CD4-positive, CD25-positive, alpha-beta regulatory T cell (primary cell): ENCODE results near the gene EDA. TPM values are rescaled to one million over a fixed set of nuclear protein-coding genes. Genes with fewer than 3 reads are reported as not detected.
A peak's percentile ranks its signal among the peaks of the same experiment; 100 is the strongest.
"Not testable (repeated sequence)": the region's sequence is repeated elsewhere in the genome, so short reads cannot be mapped to it uniquely, and the experiment has no call there.

Experiments
- ATAC-seq, 2 donors: fragments of 150-1000 bp; cut with Tn5 transposase; one replicate each; pipeline ENCODE4 v1.10.0; 2021; ENCODE audit warnings: low read depth in 2 of 2, moderate number of reproducible peaks in 2 of 2, moderate library complexity in 1 of 2
- DNase-seq, 3 donors: peaks; one replicate each; pipeline versions ENCODE4 v3.0.0 to v3.0.0-alpha.2; 2012 to 2022; ENCODE audit warnings: mixed read lengths in 1 of 3
- H3K27ac ChIP-seq: one replicate; pipeline ENCODE4 v1.7.0; 2013; ENCODE audit warnings: mild to moderate bottlenecking, low read length; ENCODE audit not compliant: insufficient read depth, poor library complexity, severe bottlenecking
- H3K27me3 ChIP-seq: one replicate; pipeline ENCODE4 v1.7.0; 2013; ENCODE audit warnings: low read length; ENCODE audit not compliant: control insufficient read depth, insufficient read depth
- H3K36me3 ChIP-seq: one replicate; pipeline ENCODE4 v1.7.0; 2013; ENCODE audit warnings: mild to moderate bottlenecking, low read length, moderate library complexity; ENCODE audit not compliant: control insufficient read depth, insufficient read depth
- H3K4me1 ChIP-seq: 2 replicates; pipeline ENCODE4 v1.7.0; 2013; ENCODE audit warnings: mild to moderate bottlenecking, low read length; ENCODE audit not compliant: insufficient read depth, control insufficient read depth, poor library complexity, severe bottlenecking
- H3K4me3 ChIP-seq: one replicate; pipeline ENCODE4 v1.7.0; 2013; ENCODE audit warnings: low read depth, mild to moderate bottlenecking, low read length, moderate library complexity
- H3K9me3 ChIP-seq, 2 experiments: 1 replicate in 1 of 2; 2 replicates in 1 of 2; pipeline ENCODE4 v1.7.0; 2013; ENCODE audit warnings: low read length in 2 of 2, mild to moderate bottlenecking in 1 of 2, moderate library complexity in 1 of 2; ENCODE audit not compliant: control insufficient read depth in 2 of 2
- H3K27ac Mint-ChIP-seq, 3 donors: one replicate each; pipeline ENCODE4 v1.8.0; 2020 to 2022; ENCODE audit warnings: mild to moderate bottlenecking in 3 of 3, mixed read lengths in 3 of 3, moderate library complexity in 2 of 3
- H3K27me3 Mint-ChIP-seq: one replicate; pipeline ENCODE4 v1.8.0; 2022; ENCODE audit warnings: mild to moderate bottlenecking, mixed read lengths
- H3K36me3 Mint-ChIP-seq: one replicate; pipeline ENCODE4 v1.8.0; 2020; ENCODE audit warnings: mixed read lengths
- H3K4me1 Mint-ChIP-seq, 4 donors: one replicate each; pipeline ENCODE4 v1.8.0; 2020 to 2022; ENCODE audit warnings: mixed read lengths in 4 of 4, mild to moderate bottlenecking in 1 of 4
- H3K4me3 Mint-ChIP-seq, 4 donors: one replicate each; pipeline ENCODE4 v1.8.0; 2020 to 2022; ENCODE audit warnings: mild to moderate bottlenecking in 4 of 4, mixed read lengths in 4 of 4, moderate library complexity in 3 of 4
- H3K9me3 Mint-ChIP-seq, 7 donors: one replicate each; pipeline ENCODE4 v1.8.0; 2020 to 2022; ENCODE audit warnings: mixed read lengths in 7 of 7, mild to moderate bottlenecking in 3 of 7, moderate library complexity in 2 of 7
- polyA plus RNA-seq, 4 donors: library from polyadenylated mRNA; unstranded; fragments of 300-500 nt; fragmentation: Illumina TruSeq; gene quantifications; one replicate each; pipeline ENCODE4 v1.2.3, GENCODE V29; 2021
- total RNA-seq: library from RNA; stranded (reverse); gene quantifications from one replicate; pipeline ENCODE4 v1.2.3, GENCODE V29; 2022

The EDA gene
- total and polyA plus RNA-seq, 5 donors from 2014 or later = 0.45 to 2.4 (median 0.85) TPM; not detected in 2

DNA sequence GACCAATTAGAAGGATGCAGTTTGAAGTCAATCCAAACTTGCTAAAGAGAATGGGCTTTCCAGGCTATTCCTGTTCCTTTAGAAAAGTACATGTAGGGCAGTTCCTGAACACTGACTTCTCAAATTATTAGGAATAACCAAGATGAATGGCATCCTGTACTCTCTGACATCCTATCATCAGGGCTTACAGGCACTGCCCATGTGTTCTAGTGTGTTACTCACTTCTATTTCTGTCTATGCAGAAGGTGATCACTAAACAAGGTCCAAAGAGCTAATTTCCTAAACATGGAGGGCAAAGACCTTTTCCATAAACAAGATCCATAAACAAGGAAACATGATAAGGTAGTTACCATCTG lies 380.2 kb downstream of the EDA start:
- Mint-ChIP-seq H3K4me1 (no peaks in the 10 kb centered on the region), H3K27me3 (no peaks in the 10 kb centered on the region), H3K9me3 (peaks cover 0 to 3% (median 0%) of the 10 kb centered on the region in 7 donors), H3K4me3 (peak overlapping the region in 1 of 4 donors; percentile 11), H3K36me3 (no peaks in the 10 kb centered on the region), H3K27ac (no peak overlapping the region)
- Histone ChIP-seq H3K9me3 (no peaks in the 10 kb centered on the region), H3K4me3 (no peak overlapping the region), H3K36me3 (no peaks in the 10 kb centered on the region), H3K27me3 (no peaks in the 10 kb centered on the region), H3K27ac (no peak overlapping the region), H3K4me1 (no peaks in the 10 kb centered on the region)
- ATAC-seq (no peak), DNase-seq (no peak)

GRCh38 chrX:69998299-69998698 lies 382.4 kb downstream of the EDA start:
- H3K4me1 ChIP-seq, H3K27ac ChIP-seq, H3K4me1 Mint-ChIP-seq, H3K27me3 Mint-ChIP-seq, H3K36me3 Mint-ChIP-seq, H3K4me3 ChIP-seq, H3K27me3 ChIP-seq, H3K9me3 ChIP-seq, ATAC-seq, H3K27ac Mint-ChIP-seq, H3K9me3 Mint-ChIP-seq, H3K36me3 ChIP-seq, DNase-seq, H3K4me3 Mint-ChIP-seq: not testable (repeated sequence)

GRCh38 chrX:70001269-70001668 lies 385.4 kb downstream of the EDA start:
- ATAC-seq = no peak
- H3K27me3 Mint-ChIP-seq = peaks cover 4% of the 10 kb centered on the region
- H3K36me3 Mint-ChIP-seq = no peaks in the 10 kb centered on the region

DNA sequence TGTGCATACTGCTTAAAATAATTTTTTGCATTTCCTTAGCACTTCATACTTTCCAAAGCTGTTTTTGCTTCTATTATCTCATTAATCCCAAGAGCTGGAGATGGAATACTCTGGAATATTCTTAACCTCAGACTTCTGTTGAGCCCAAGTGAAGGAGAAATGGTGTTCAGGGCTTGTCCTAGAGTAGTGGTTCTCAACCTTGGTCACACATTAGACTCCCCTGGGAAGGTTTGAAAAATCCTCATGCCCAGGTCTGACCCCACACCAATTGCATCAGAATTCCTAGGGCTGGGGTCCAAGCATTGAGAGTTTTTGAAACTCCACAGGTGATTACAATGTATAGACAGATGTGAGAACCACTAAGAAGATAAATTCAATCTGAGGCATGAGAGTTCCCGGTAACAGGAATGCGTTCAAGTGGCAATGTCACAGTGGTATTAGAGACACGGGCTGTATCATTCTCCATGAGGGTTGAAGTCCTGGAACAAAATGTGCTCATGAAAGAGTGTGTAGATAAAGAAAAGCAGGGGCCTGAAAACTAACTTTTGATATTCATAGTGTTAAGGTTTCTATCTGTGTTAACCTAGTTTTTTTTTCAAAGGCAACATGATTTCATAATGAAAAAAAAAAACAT lies 385.9 kb downstream of the EDA start:
- no peak overlapping the region for H3K4me3 ChIP-seq
- peaks cover 4% of the 10 kb centered on the region for H3K27me3 Mint-ChIP-seq
- H3K27me3 ChIP-seq = no peaks in the 10 kb centered on the region
- no peaks in the 10 kb centered on the region for H3K36me3 Mint-ChIP-seq
- no peak overlapping the region for H3K4me3 Mint-ChIP-seq
- ATAC-seq (no peak), DNase-seq (no peak)
- no peaks in the 10 kb centered on the region for H3K4me1 ChIP-seq
- no peaks in the 10 kb centered on the region for H3K36me3 ChIP-seq
- H3K4me1 Mint-ChIP-seq = no peaks in the 10 kb centered on the region
- H3K9me3 Mint-ChIP-seq = peaks cover 0 to 3% (median 0%) of the 10 kb centered on the region in 7 donors
- H3K9me3 ChIP-seq = no peaks in the 10 kb centered on the region
- H3K27ac Mint-ChIP-seq = no peak overlapping the region
- no peak overlapping the region for H3K27ac ChIP-seq

More at GRCh38 chrX:70001269-70001668, 385.4 kb downstream of the EDA start:
- DNase-seq = no peak
- Mint-ChIP-seq H3K27ac (no peak overlapping the region), H3K9me3 (peaks cover 0 to 3% (median 0%) of the 10 kb centered on the region in 7 donors), H3K4me1 (no peaks in the 10 kb centered on the region), H3K4me3 (no peak overlapping the region)
- Histone ChIP-seq H3K36me3 (no peaks in the 10 kb centered on the region), H3K27ac (no peak overlapping the region), H3K9me3 (no peaks in the 10 kb centered on the region), H3K4me1 (no peaks in the 10 kb centered on the region), H3K27me3 (no peaks in the 10 kb centered on the region), H3K4me3 (no peak overlapping the region)

DNA sequence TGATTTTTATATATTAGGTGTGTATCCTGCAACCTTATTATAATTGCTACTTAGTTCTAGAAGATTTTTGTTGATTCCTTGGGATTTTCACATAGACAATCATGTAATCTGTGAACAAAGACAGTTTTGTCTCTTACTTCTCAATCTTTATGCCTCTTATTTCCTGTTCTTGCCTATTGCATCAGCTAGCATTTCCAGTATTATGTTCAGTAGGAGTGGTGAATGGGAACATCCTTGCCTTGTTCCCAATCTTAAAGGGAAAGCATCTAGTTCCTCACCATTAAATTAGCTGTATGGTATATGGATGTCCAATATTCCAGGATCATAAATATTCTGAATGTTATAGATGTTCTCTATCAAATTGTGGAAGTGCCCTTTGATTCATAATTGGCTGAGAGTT lies 392.0 kb downstream of the EDA start:
- DNase-seq = no peak
- H3K9me3 ChIP-seq = no peaks in the 10 kb centered on the region
- Mint-ChIP-seq H3K9me3 (peaks cover 0 to 1% (median 0%) of the 10 kb centered on the region in 7 donors), H3K4me3 (no peak overlapping the region), H3K4me1 (no peaks in the 10 kb centered on the region), H3K36me3 (no peaks in the 10 kb centered on the region), H3K27ac (no peak overlapping the region), H3K27me3 (peaks cover 4% of the 10 kb centered on the region)
- no peaks in the 10 kb centered on the region for H3K27me3 ChIP-seq
- H3K27ac ChIP-seq = no peak overlapping the region
- no peak for ATAC-seq
- H3K36me3 ChIP-seq = no peaks in the 10 kb centered on the region
- H3K4me3 ChIP-seq = no peak overlapping the region
- H3K4me1 ChIP-seq = no peaks in the 10 kb centered on the region

- Mint-ChIP-seq H3K4me1 (no peaks in the 10 kb centered on the region), H3K27ac (no peak overlapping the region), H3K4me3 (no peak overlapping the region), H3K9me3 (peaks cover 0 to 1% (median 0%) of the 10 kb centered on the region in 7 donors), H3K27me3 (peaks cover 6% of the 10 kb centered on the region), H3K36me3 (no peaks in the 10 kb centered on the region)
- Histone ChIP-seq H3K36me3 (no peaks in the 10 kb centered on the region), H3K27me3 (no peaks in the 10 kb centered on the region), H3K4me1 (no peaks in the 10 kb centered on the region), H3K27ac (no peak overlapping the region), H3K9me3 (no peaks in the 10 kb centered on the region), H3K4me3 (no peak overlapping the region)
- DNase-seq (no peak), ATAC-seq (no peak)
These were observed 393.1 kb downstream of the EDA start for GRCh38 chrX:70009049-70009448.

DNA sequence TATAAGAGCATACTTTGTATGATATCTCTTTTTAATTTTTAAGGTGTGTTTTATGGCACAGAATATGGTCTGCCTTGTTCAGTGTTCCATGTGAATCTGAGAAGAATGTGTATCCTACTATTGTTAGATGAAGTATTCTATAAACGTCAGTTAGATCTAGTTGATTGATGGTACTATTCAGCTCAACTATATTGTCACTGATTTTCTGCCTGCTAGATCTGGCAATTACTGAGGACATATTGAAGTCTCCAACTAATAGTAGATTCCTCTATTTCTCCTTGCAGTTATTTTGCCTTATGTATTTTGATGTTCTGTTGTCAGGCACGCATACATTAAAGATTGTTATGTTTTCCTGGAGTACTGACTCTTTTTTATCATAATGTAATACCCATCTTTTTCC lies 394.1 kb downstream of the EDA start:
- no peak overlapping the region for H3K27ac ChIP-seq
- H3K4me3 ChIP-seq = no peak overlapping the region
- H3K27me3 ChIP-seq = no peaks in the 10 kb centered on the region
- no peaks in the 10 kb centered on the region for H3K9me3 ChIP-seq
- no peak overlapping the region for H3K27ac Mint-ChIP-seq
- H3K4me1 Mint-ChIP-seq = peaks cover 0 to 4% (median 0%) of the 10 kb centered on the region in 4 donors
- H3K4me1 ChIP-seq = no peaks in the 10 kb centered on the region
- no peaks in the 10 kb centered on the region for H3K36me3 ChIP-seq
- peaks cover 8% of the 10 kb centered on the region for H3K27me3 Mint-ChIP-seq
- no peak overlapping the region for H3K4me3 Mint-ChIP-seq
- no peaks in the 10 kb centered on the region for H3K36me3 Mint-ChIP-seq
- peaks cover 0 to 1% (median 0%) of the 10 kb centered on the region in 7 donors for H3K9me3 Mint-ChIP-seq
- no peak for DNase-seq
- no peak for ATAC-seq

DNA sequence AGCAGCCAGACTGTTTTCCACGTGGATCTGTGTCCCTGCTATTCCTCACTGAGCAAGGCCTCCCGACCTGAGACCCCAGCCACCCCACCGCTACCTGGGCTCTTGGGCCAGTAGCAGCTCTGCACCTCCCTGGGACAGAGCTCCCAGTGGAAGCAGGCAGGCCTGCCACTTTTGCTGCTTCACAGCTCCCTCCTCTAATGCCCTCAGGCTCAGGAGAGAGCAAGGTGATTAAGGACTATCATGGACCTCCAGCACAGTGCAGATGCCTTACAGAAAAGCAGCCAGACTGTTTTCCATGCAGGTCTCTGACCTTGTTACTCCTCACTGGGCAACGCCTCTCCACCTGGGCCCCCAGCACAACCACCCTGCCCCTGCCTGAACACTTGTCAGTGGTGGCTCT lies 396.8 kb downstream of the EDA start:
- no peaks in the 10 kb centered on the region for H3K36me3 Mint-ChIP-seq
- H3K4me1 Mint-ChIP-seq = peaks cover 0 to 17% (median 4%) of the 10 kb centered on the region in 4 donors
- no peak for DNase-seq
- no peaks in the 10 kb centered on the region for H3K4me1 ChIP-seq
- no peak overlapping the region for H3K27ac Mint-ChIP-seq
- no peak overlapping the region for H3K27ac ChIP-seq
- H3K9me3 ChIP-seq = no peaks in the 10 kb centered on the region
- peaks cover 12% of the 10 kb centered on the region for H3K27me3 Mint-ChIP-seq
- no peaks in the 10 kb centered on the region for H3K27me3 ChIP-seq
- H3K9me3 Mint-ChIP-seq = peaks cover 0 to 1% (median 0%) of the 10 kb centered on the region in 7 donors
- no peak for ATAC-seq
- H3K4me3 ChIP-seq = no peak overlapping the region
- H3K36me3 ChIP-seq = no peaks in the 10 kb centered on the region
- no peak overlapping the region for H3K4me3 Mint-ChIP-seq
